Measurements from ENCODE around the gene PRKCE. TPM values are rescaled to one million over a fixed set of nuclear protein-coding genes. Genes with fewer than 3 reads are reported as not detected.

Gene PRKCE
- total and polyA plus RNA-seq, 7 experiments from 2014 or later, result 1.4 to 37.9 (median 19.5) TPM

- intact Hi-C loops (cut with micrococcal nuclease), result loop anchor here (1.0 to 2.0 kb wide), 2 partner anchors 40 to 1442 kb away; partner anchors contain the start of genes PRKCE (in 2 of the 2) and PPM1B (in 1 of the 2)
- ChIA-PET CTCF (interaction anchor here (0.7 to 1.0 kb wide), 2 partner anchors 31 to 393 kb away, joined by 6 to 7 read pairs; no protein-coding TSS in a partner anchor), POLR2A (interaction anchor here (0.6 to 1.0 kb wide), 3 partner anchors 23 to 192 kb away, joined by 3 to 4 read pairs (median 3); no protein-coding TSS in a partner anchor)
- Histone ChIP-seq H3K36me3 (ENCODE audit: control insufficient read depth in 2 of 3, insufficient read depth in 3 of 3, low read length in 3 of 3) (no peaks in the 10 kb centered on the region), H3K9me3 (ENCODE audit: control insufficient read depth in 2 of 3, low read length in 3 of 3) (no peaks in the 10 kb centered on the region), H3K27ac (ENCODE audit: low read depth, low read length) (peak within 1 kb of the TSS; percentile 78), H3K27me3 (ENCODE audit: control insufficient read depth in 2 of 2, insufficient read depth in 2 of 2, low read length in 2 of 2) (no peaks in the 10 kb centered on the region), H3K4me1 (ENCODE audit: control insufficient read depth in 2 of 2, insufficient read depth in 2 of 2, low read length in 2 of 2) (peaks cover 0 to 7% of the 10 kb centered on the region in 2 donors), H3K4me3 (ENCODE audit: low read length) (peak within 1 kb of the TSS; percentile 79)
- ATAC-seq (peak; percentile 91), DNase-seq (peak; percentile 52 to 91 (median 75))
- H3K4me3 Mint-ChIP-seq, result peak within 1 kb of the TSS; percentile 92 to 99 (median 96)
- peaks cover 13 to 47% (median 28%) of the 10 kb centered on the region in 7 donors for H3K4me1 Mint-ChIP-seq
- peak within 1 kb of the TSS; percentile 90 to 98 (median 96) for H3K27ac Mint-ChIP-seq
- H3K36me3 Mint-ChIP-seq, result no peaks in the 10 kb centered on the region
- no peaks in the 10 kb centered on the region for H3K9me3 Mint-ChIP-seq
- no peaks in the 10 kb centered on the region for H3K27me3 Mint-ChIP-seq
These were observed 40.2 kb upstream of the PRKCE start, which contains the start of gene SRBD1 for GRCh38 chr2:45611020-45611859. TSS of gene SRBD1 (minus strand) at chr2:45611267. CDS start at chr2:45605441, 5,826 bp downstream.

GRCh38 chr2:45612285-45612684 is 39.2 kb upstream of the PRKCE start:
- H3K27ac ChIP-seq (ENCODE audit: low read depth, low read length), result no peak overlapping the region
- no peaks in the 10 kb centered on the region for H3K9me3 ChIP-seq (ENCODE audit: control insufficient read depth in 2 of 3, low read length in 3 of 3)
- H3K27me3 Mint-ChIP-seq, result no peaks in the 10 kb centered on the region
- H3K4me3 ChIP-seq (ENCODE audit: low read length), result no peak overlapping the region
- H3K27me3 ChIP-seq (ENCODE audit: control insufficient read depth in 2 of 2, insufficient read depth in 2 of 2, low read length in 2 of 2), result no peaks in the 10 kb centered on the region
- peak overlapping the region; percentile 25 to 98 (median 94) for H3K27ac Mint-ChIP-seq
- peak overlapping the region in 6 of 10 donors; percentile 40 to 98 (median 94) for H3K4me3 Mint-ChIP-seq
- H3K36me3 Mint-ChIP-seq, result no peaks in the 10 kb centered on the region
- ATAC-seq (no peak), DNase-seq (no peak)
- POLR2A ChIA-PET, result interaction anchor here (1.1 kb wide), 1 partner anchor 32 kb away, joined by 3 read pairs; no protein-coding TSS in a partner anchor
- H3K4me1 ChIP-seq (ENCODE audit: control insufficient read depth in 2 of 2, insufficient read depth in 2 of 2, low read length in 2 of 2), result peaks cover 0 to 7% of the 10 kb centered on the region in 2 donors
- peaks cover 13 to 40% (median 28%) of the 10 kb centered on the region in 7 donors for H3K4me1 Mint-ChIP-seq
- CTCF ChIA-PET, result no interaction called here
- intact Hi-C loops (cut with micrococcal nuclease), result no loop called here
- no peaks in the 10 kb centered on the region for H3K9me3 Mint-ChIP-seq
- H3K36me3 ChIP-seq (ENCODE audit: control insufficient read depth in 2 of 3, insufficient read depth in 3 of 3, low read length in 3 of 3), result no peaks in the 10 kb centered on the region

- Histone ChIP-seq H3K4me3 (ENCODE audit: low read length) (no peak overlapping the region), H3K27me3 (ENCODE audit: control insufficient read depth in 2 of 2, insufficient read depth in 2 of 2, low read length in 2 of 2) (no peaks in the 10 kb centered on the region), H3K4me1 (ENCODE audit: control insufficient read depth in 2 of 2, insufficient read depth in 2 of 2, low read length in 2 of 2) (peaks cover 0 to 7% of the 10 kb centered on the region in 2 donors), H3K36me3 (ENCODE audit: control insufficient read depth in 2 of 3, insufficient read depth in 3 of 3, low read length in 3 of 3) (no peaks in the 10 kb centered on the region), H3K27ac (ENCODE audit: low read depth, low read length) (no peak overlapping the region), H3K9me3 (ENCODE audit: control insufficient read depth in 2 of 3, low read length in 3 of 3) (no peaks in the 10 kb centered on the region)
- Mint-ChIP-seq H3K27ac (peak overlapping the region in 4 of 9 donors; percentile 32 to 96 (median 61)), H3K4me1 (peaks cover 9 to 38% (median 26%) of the 10 kb centered on the region in 7 donors), H3K27me3 (no peaks in the 10 kb centered on the region), H3K9me3 (no peaks in the 10 kb centered on the region), H3K36me3 (no peaks in the 10 kb centered on the region), H3K4me3 (no peak overlapping the region)
- DNase-seq, result no peak
- no peak for ATAC-seq
- intact Hi-C loops (cut with micrococcal nuclease), result no loop called here
- ChIA-PET POLR2A (interaction anchor here (1.1 kb wide), 1 partner anchor 31 kb away, joined by 3 read pairs; no protein-coding TSS in a partner anchor), CTCF (no interaction called here)
These were observed 38.7 kb upstream of the PRKCE start for GRCh38 chr2:45612731-45613130.

- Mint-ChIP-seq H3K9me3 (no peaks in the 10 kb centered on the region), H3K4me1 (peaks cover 3 to 25% (median 15%) of the 10 kb centered on the region in 7 donors), H3K36me3 (no peaks in the 10 kb centered on the region), H3K27me3 (peaks cover 0 to 4% (median 0%) of the 10 kb centered on the region in 5 donors), H3K27ac (no peak overlapping the region), H3K4me3 (no peak overlapping the region)
- Histone ChIP-seq H3K9me3 (ENCODE audit: control insufficient read depth in 2 of 3, low read length in 3 of 3) (no peaks in the 10 kb centered on the region), H3K36me3 (ENCODE audit: control insufficient read depth in 2 of 3, insufficient read depth in 3 of 3, low read length in 3 of 3) (no peaks in the 10 kb centered on the region), H3K27ac (ENCODE audit: low read depth, low read length) (no peak overlapping the region), H3K4me3 (ENCODE audit: low read length) (no peak overlapping the region), H3K27me3 (ENCODE audit: control insufficient read depth in 2 of 2, insufficient read depth in 2 of 2, low read length in 2 of 2) (no peaks in the 10 kb centered on the region), H3K4me1 (ENCODE audit: control insufficient read depth in 2 of 2, insufficient read depth in 2 of 2, low read length in 2 of 2) (peaks cover 0 to 7% of the 10 kb centered on the region in 2 donors)
- ChIA-PET POLR2A (interaction anchor here (0.5 kb wide), 1 partner anchor 59 kb away, joined by 4 read pairs; no protein-coding TSS in a partner anchor), CTCF (interaction anchor here (0.6 to 0.9 kb wide), 2 partner anchors 28 to 30 kb away, joined by 7 read pairs; no protein-coding TSS in a partner anchor)
- intact Hi-C loops (cut with micrococcal nuclease), result no loop called here
- ATAC-seq (no peak), DNase-seq (no peak)
These were observed 37.1 kb upstream of the PRKCE start for GRCh38 chr2:45614330-45614729.

- ChIA-PET CTCF (no interaction called here), POLR2A (interaction anchor here (0.5 kb wide), 1 partner anchor 60 kb away, joined by 4 read pairs; no protein-coding TSS in a partner anchor)
- Histone ChIP-seq H3K27me3 (ENCODE audit: control insufficient read depth in 2 of 2, insufficient read depth in 2 of 2, low read length in 2 of 2) (no peaks in the 10 kb centered on the region), H3K4me3 (ENCODE audit: low read length) (no peak overlapping the region), H3K9me3 (ENCODE audit: control insufficient read depth in 2 of 3, low read length in 3 of 3) (no peaks in the 10 kb centered on the region), H3K4me1 (ENCODE audit: control insufficient read depth in 2 of 2, insufficient read depth in 2 of 2, low read length in 2 of 2) (peaks cover 0 to 5% of the 10 kb centered on the region in 2 donors), H3K27ac (ENCODE audit: low read depth, low read length) (no peak overlapping the region), H3K36me3 (ENCODE audit: control insufficient read depth in 2 of 3, insufficient read depth in 3 of 3, low read length in 3 of 3) (no peaks in the 10 kb centered on the region)
- ATAC-seq (no peak), DNase-seq (no peak)
- Mint-ChIP-seq H3K9me3 (no peaks in the 10 kb centered on the region), H3K27me3 (peaks cover 0 to 9% (median 4%) of the 10 kb centered on the region in 5 donors), H3K4me1 (peaks cover 3 to 19% (median 9%) of the 10 kb centered on the region in 7 donors), H3K4me3 (no peak overlapping the region), H3K36me3 (no peaks in the 10 kb centered on the region), H3K27ac (no peak overlapping the region)
- intact Hi-C loops (cut with micrococcal nuclease), result no loop called here
These were observed 36.5 kb upstream of the PRKCE start for GRCh38 chr2:45614871-45615415.

GRCh38 chr2:45616658-45617411 is 34.6 kb upstream of the PRKCE start:
- no peaks in the 10 kb centered on the region for H3K4me1 Mint-ChIP-seq
- Histone ChIP-seq H3K9me3 (ENCODE audit: control insufficient read depth in 2 of 3, low read length in 3 of 3) (no peaks in the 10 kb centered on the region), H3K36me3 (ENCODE audit: control insufficient read depth in 2 of 3, insufficient read depth in 3 of 3, low read length in 3 of 3) (no peaks in the 10 kb centered on the region), H3K4me3 (ENCODE audit: low read length) (no peak overlapping the region), H3K4me1 (ENCODE audit: control insufficient read depth in 2 of 2, insufficient read depth in 2 of 2, low read length in 2 of 2) (no peaks in the 10 kb centered on the region), H3K27ac (ENCODE audit: low read depth, low read length) (no peak overlapping the region), H3K27me3 (ENCODE audit: control insufficient read depth in 2 of 2, insufficient read depth in 2 of 2, low read length in 2 of 2) (no peaks in the 10 kb centered on the region)
- ChIA-PET POLR2A (interaction anchor here (0.6 kb wide), 1 partner anchor 188 kb away, joined by 6 read pairs; no protein-coding TSS in a partner anchor), CTCF (no interaction called here)
- H3K27me3 Mint-ChIP-seq, result peaks cover 0 to 13% (median 8%) of the 10 kb centered on the region in 5 donors
- DNase-seq (no peak), ATAC-seq (no peak)
- intact Hi-C loops (cut with micrococcal nuclease), result no loop called here
- H3K36me3 Mint-ChIP-seq, result no peaks in the 10 kb centered on the region
- H3K27ac Mint-ChIP-seq, result no peak overlapping the region
- H3K9me3 Mint-ChIP-seq, result no peaks in the 10 kb centered on the region
- no peak overlapping the region for H3K4me3 Mint-ChIP-seq
